SK-N-SH treated with all-trans-retinoic acid at 6 μM for 48 hours (cell line): ENCODE results near the gene SNAPIN.

Source experiments
- ATAC-seq: fragments of 200-7000 bp; cut with Tn5 transposase; 3 replicates; pipeline ENCODE4 v1.9.1; 2020; ENCODE audit warnings: mild to moderate bottlenecking, moderate library complexity
- ARNTL ChIP-seq: fragments of 450-650 bp; formaldehyde crosslinking; IDR thresholded peaks from 2 replicates; pipeline ENCODE4 v1.5.0; 2020; ENCODE audit warnings: low read depth, mild to moderate bottlenecking, moderate library complexity, borderline replicate concordance
- BACH2 ChIP-seq: fragments of 250-450 bp; sonication (Bioruptor Pico); IDR thresholded peaks from 2 replicates; pipeline ENCODE4 v1.9.0; 2021; ENCODE audit warnings: mild to moderate bottlenecking, borderline replicate concordance
- CSDC2 ChIP-seq: fragments of 250-450 bp; sonication (Bioruptor Pico); IDR thresholded peaks from 2 replicates; pipeline ENCODE4 v1.5.0; 2020; ENCODE audit warnings: mild to moderate bottlenecking, moderate library complexity
- CSRNP3 ChIP-seq: fragments of 250-450 bp; sonication (Bioruptor Pico); IDR thresholded peaks from 2 replicates; pipeline ENCODE4 v1.5.1; 2021; ENCODE audit warnings: mild to moderate bottlenecking, moderate library complexity
- ESRRG ChIP-seq: fragments of 250-450 bp; sonication (Bioruptor Pico); IDR thresholded peaks from 2 replicates; pipeline ENCODE4 v1.6.1; 2021; ENCODE audit warnings: mild to moderate bottlenecking
- GLIS3 ChIP-seq: fragments of 250-450 bp; sonication (Bioruptor Pico); IDR thresholded peaks from 2 replicates; pipeline ENCODE4 v1.5.0; 2020; ENCODE audit warnings: mild to moderate bottlenecking, moderate library complexity
- ISL1 ChIP-seq: fragments of 250-450 bp; sonication (Bioruptor Pico); IDR thresholded peaks from 2 replicates; pipeline ENCODE4 v2.1.2; 2022; ENCODE audit warnings: mild to moderate bottlenecking, moderate library complexity
- OSR1 ChIP-seq: fragments of 250-450 bp; sonication (Bioruptor Pico); IDR thresholded peaks from 2 replicates; pipeline ENCODE4 v1.8.0; 2022; ENCODE audit warnings: moderate library complexity, mild to moderate bottlenecking, inconsistent platforms
- POU6F1 ChIP-seq: fragments of 250-450 bp; sonication (Bioruptor Pico); IDR thresholded peaks from 2 replicates; pipeline ENCODE4 v1.8.0; 2021; ENCODE audit warnings: low read depth, mild to moderate bottlenecking, moderate library complexity, borderline replicate concordance
- PPARA ChIP-seq: fragments of 250-450 bp; sonication (Bioruptor Pico); IDR thresholded peaks from 2 replicates; pipeline ENCODE4 v1.5.0; 2020; ENCODE audit warnings: mild to moderate bottlenecking, borderline replicate concordance
- RARB ChIP-seq: fragments of 250-450 bp; sonication (Bioruptor Pico); IDR thresholded peaks from 2 replicates; pipeline ENCODE4 v1.8.0; 2021; ENCODE audit warnings: mild to moderate bottlenecking, moderate library complexity
- SNAI2 ChIP-seq: fragments of 250-450 bp; sonication (Bioruptor Pico); IDR thresholded peaks from 2 replicates; pipeline ENCODE4 v1.5.0; 2020; ENCODE audit warnings: mild to moderate bottlenecking, moderate library complexity
- TCF4 ChIP-seq: fragments of 250-450 bp; sonication (Bioruptor Pico); IDR thresholded peaks from 2 replicates; pipeline ENCODE4 v1.8.0; 2021; ENCODE audit warnings: mild to moderate bottlenecking, moderate library complexity, borderline replicate concordance
- TSHZ2 ChIP-seq: fragments of 250-450 bp; sonication (Bioruptor Pico); IDR thresholded peaks from 2 replicates; pipeline ENCODE4 v1.5.0; 2020; ENCODE audit warnings: mild to moderate bottlenecking, moderate library complexity
- ZFP3 ChIP-seq: fragments of 250-450 bp; sonication (Bioruptor Pico); IDR thresholded peaks from 2 replicates; pipeline ENCODE4 v1.5.0; 2020; ENCODE audit warnings: mild to moderate bottlenecking, moderate library complexity
- ZFP30 ChIP-seq: fragments of 450-650 bp; formaldehyde crosslinking; IDR thresholded peaks from 2 replicates; pipeline ENCODE4 v1.5.0; 2022; ENCODE audit warnings: mild to moderate bottlenecking, moderate library complexity
- ZNF565 ChIP-seq: fragments of 450-650 bp; formaldehyde crosslinking; conservative IDR thresholded peaks from 2 replicates; pipeline ENCODE4 v1.5.0; 2020; ENCODE audit warnings: low read depth, mild to moderate bottlenecking, moderate library complexity
- ZNF70 ChIP-seq: fragments of 450-650 bp; formaldehyde crosslinking; IDR thresholded peaks from 2 replicates; pipeline ENCODE4 v1.5.0; 2020; ENCODE audit warnings: mild to moderate bottlenecking, moderate library complexity
- ZNF8 ChIP-seq: fragments of 450-650 bp; formaldehyde crosslinking; IDR thresholded peaks from 2 replicates; pipeline ENCODE4 v1.5.0; 2020; ENCODE audit warnings: mild to moderate bottlenecking, moderate library complexity
- TF ChIP-seq, protein P1 (sequence below): fragments of 250-450 bp; sonication (Bioruptor Pico); IDR thresholded peaks from 2 replicates; pipeline ENCODE4 v1.8.0; 2020; ENCODE audit warnings: mild to moderate bottlenecking, moderate library complexity, borderline replicate concordance

The SNAPIN gene

GRCh38 chr1:153610811-153611301 lies 47.6 kb upstream of the SNAPIN start:
- no peak for ATAC-seq
- TF ChIP-seq ZFP30 (CRISPR knock-in tag) (no peak), ISL1 (CRISPR knock-in tag) (no peak), ZNF565 (no peak), TCF4 (CRISPR knock-in tag) (no peak), ZNF70 (CRISPR knock-in tag) (no peak), POU6F1 (CRISPR knock-in tag) (no peak), CSDC2 (CRISPR knock-in tag) (no peak), ESRRG (CRISPR knock-in tag) (no peak), CSRNP3 (CRISPR knock-in tag) (no peak), OSR1 (no peak), ZFP3 (CRISPR knock-in tag) (no peak), GLIS3 (CRISPR knock-in tag) (no peak), BACH2 (CRISPR knock-in tag) (no peak), RARB (CRISPR knock-in tag) (no peak), ARNTL (CRISPR knock-in tag) (no peak), TSHZ2 (CRISPR knock-in tag) (no peak), PPARA (CRISPR knock-in tag) (no peak)
- TF ChIP-seq, protein P1, sequence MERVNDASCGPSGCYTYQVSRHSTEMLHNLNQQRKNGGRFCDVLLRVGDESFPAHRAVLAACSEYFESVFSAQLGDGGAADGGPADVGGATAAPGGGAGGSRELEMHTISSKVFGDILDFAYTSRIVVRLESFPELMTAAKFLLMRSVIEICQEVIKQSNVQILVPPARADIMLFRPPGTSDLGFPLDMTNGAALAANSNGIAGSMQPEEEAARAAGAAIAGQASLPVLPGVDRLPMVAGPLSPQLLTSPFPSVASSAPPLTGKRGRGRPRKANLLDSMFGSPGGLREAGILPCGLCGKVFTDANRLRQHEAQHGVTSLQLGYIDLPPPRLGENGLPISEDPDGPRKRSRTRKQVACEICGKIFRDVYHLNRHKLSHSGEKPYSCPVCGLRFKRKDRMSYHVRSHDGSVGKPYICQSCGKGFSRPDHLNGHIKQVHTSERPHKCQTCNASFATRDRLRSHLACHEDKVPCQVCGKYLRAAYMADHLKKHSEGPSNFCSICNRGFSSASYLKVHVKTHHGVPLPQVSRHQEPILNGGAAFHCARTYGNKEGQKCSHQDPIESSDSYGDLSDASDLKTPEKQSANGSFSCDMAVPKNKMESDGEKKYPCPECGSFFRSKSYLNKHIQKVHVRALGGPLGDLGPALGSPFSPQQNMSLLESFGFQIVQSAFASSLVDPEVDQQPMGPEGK (CRISPR knock-in tag): no peak

DNA sequence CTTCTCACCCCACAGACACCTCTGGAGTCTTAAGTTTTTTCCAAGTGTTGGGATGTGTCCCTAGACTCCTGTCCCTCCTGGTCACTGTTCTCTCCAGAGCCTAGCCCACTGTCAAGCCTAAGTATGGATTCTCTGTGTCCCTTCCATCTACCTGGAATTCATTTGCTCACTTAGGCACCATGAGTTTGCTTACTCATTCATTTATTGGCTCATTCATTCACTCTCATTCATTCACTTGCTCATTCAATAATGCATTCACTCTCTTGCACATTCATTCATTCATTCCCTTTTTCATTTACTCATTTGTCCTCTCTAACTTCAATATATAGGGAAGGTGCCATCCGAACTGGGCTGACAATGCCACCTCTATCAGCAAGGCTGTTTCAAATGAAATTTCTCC lies 47.1 kb upstream of the SNAPIN start:
- ATAC-seq: no peak
- TF ChIP-seq ESRRG (CRISPR knock-in tag) (no peak), OSR1 (no peak), SNAI2 (CRISPR knock-in tag) (no peak), ZNF70 (CRISPR knock-in tag) (no peak), ZFP30 (CRISPR knock-in tag) (no peak)
- TF ChIP-seq, all 23 proteins: peak for 0

GRCh38 chr1:153612111-153612754 lies 46.3 kb upstream of the SNAPIN start:
- ATAC-seq: no peak
- TF ChIP-seq CSDC2 (CRISPR knock-in tag) (no peak), SNAI2 (CRISPR knock-in tag) (no peak), TSHZ2 (CRISPR knock-in tag) (no peak), OSR1 (no peak), POU6F1 (CRISPR knock-in tag) (no peak), RARB (CRISPR knock-in tag) (no peak), PPARA (CRISPR knock-in tag) (no peak), ZFP30 (CRISPR knock-in tag) (no peak), ZNF8 (CRISPR knock-in tag) (no peak), ARNTL (CRISPR knock-in tag) (no peak), ISL1 (CRISPR knock-in tag) (no peak), ESRRG (CRISPR knock-in tag) (no peak)
- TF ChIP-seq, protein P1 (CRISPR knock-in tag): no peak
